HG02642 (cell line): ENCODE results near the gene ARMC9.
A peak's percentile ranks its signal among the peaks of the same experiment; 100 is the strongest.
"Not testable (repeated sequence)": the region's sequence is repeated elsewhere in the genome, so short reads cannot be mapped to it uniquely, and the experiment has no call there.

Experiments used
- ATAC-seq: cut with Tn5 transposase; IDR thresholded peaks from one replicate; pipeline ENCODE4 v1.9.1; 2021; ENCODE audit warnings: mild to moderate bottlenecking; ENCODE audit not compliant: unreplicated experiment, poor library complexity

ARMC9 gene

DNA sequence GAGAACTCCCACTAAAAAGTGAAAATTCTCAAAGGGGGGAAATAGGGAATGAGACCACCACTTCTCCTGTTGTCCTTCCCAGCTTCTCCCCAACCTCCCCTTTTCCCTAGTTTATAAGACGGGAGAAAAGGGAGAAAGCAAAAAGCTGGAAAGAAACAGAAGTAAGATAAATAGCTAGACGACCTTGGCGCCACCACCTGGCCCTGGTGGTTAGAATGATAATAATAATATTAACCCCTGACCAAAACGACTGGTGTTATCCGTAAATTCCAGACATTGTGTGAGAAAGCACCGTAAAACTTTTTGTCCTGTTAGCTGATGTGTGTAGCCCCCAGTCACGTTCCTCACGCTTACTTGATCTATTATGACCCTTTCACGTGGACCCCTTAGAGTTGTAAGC is 209.9 kb downstream of the ARMC9 start:
- not testable (repeated sequence) for ATAC-seq

DNA sequence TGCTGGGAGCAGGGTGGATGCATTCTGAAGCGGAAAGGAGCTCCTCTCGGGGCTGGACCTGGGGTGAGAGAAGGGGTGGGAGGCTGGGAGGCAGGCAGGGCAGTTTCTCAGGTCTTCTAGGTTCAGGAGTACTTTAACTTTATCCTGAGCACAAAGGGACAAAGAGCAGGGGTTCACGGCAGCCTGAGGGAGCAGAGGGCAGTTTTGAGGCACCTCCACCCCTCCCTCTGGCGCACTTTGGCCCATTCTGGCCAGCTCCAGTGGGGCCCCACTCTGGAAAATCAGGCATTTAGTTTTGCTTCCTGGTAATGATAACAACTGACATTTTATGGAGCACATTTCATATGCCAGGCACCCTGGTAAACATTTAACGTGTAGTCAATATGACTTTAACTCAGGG is 211.3 kb downstream of the ARMC9 start:
- no peak for ATAC-seq

DNA sequence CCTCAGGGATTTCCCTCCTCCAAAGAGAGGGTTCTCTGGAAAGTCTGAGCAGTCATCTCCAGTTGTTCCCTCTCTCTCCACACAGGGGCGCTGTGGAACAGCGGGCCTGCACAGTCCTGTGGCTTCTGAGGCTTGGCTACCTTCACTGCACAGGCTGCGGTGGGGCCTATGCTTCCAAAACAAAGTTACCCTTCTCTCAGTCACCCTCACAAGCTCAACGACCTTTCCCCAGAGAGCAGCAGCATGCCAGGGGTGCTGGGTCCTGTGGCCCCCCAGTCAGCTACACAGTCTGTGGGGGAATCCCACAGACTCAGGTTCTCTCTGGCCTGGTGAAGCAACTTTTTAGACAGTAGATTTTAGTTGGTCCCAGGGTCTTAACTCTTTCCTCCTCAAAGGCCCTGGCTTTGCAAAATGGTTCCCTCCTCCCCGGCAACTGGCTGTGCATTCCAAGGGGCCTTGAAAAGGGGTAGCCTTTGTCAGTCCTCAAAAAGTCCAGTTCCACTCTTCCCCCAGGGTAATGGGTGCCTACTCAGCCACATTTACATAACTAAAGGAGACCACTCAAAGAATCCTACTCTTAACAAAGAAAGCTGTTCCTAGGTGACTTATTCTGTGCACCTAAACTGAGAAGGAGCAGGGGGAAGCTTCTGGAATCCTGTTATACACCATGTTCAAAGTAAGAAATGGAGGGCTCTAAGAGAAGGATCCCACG is 212.0 kb downstream of the ARMC9 start:
- no peak for ATAC-seq

DNA sequence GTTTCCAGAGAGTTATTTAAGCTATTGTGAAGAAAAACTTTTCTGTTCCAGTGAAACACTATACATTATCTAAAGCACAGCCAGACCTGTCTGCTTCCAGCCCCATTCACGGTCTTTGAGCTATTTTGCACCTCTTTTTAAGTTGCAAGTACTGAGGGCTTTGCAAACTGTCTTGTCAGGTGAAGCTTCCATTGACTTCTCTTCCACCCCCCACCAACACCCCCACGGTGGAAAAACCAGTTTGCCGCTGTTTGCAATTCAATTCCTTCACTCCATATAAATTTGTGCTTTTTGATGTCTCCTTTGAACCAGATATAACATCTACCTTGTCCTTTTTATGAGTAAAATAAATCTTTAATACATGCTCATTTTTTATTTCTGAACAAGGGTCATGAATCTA is 212.8 kb downstream of the ARMC9 start:
- no peak for ATAC-seq

DNA sequence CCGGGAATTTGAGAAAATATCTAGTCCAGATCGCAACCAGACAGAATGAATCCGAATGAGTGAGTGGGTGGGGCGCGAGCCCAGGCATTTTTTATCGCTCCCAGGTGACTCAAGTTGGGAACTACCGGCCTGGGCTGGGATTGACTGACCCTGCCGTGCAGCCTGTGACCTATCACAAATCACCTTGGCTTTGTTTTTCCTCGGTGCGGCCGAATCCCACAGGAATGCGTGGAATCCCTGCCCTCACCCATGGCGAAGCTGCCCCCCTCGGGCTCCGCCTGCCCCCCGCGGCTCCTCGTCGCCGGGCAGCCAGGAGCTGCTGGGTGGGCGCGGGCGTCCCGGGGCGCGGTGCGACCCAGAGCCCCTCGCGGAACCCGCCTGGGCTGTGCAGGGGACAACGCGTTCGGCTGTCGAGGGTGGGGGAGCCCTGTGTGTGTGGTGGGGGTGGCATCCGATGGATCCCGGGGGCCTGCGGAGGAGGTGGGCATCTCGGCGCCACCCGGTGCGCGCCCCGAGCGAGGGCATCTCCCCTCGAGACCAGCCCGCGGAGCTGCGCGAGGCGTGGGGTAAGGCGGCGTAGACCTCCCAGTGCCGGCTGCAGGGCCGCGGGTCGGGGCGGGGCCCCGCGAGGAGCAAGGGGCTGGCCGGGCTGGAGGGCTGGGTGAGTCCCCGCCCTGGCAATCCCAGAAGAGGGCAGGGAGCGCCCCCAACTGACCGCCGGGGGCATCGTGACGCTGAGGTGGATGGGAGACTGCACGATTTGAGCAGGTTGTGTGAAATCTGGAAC is 213.6 kb downstream of the ARMC9 start:
- peak; percentile 98 for ATAC-seq

DNA sequence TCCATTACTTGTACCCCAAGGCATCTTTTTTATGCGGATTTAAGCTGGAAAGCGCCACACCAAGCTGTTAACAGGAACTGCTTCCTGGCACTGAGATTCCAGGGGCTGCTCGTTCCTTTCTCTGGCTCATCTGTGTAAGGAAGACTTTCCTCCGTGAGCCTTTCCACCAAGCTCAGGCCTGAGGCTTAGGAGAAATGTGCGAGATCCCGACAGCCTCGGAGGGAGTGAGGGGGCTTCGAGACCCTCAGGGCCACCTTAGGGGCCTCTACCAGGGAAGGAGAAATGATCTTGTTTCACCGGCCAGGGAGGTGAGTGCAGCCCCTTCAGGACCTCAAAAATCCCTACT is 214.2 kb downstream of the ARMC9 start:
- ATAC-seq = peak; percentile 2

DNA sequence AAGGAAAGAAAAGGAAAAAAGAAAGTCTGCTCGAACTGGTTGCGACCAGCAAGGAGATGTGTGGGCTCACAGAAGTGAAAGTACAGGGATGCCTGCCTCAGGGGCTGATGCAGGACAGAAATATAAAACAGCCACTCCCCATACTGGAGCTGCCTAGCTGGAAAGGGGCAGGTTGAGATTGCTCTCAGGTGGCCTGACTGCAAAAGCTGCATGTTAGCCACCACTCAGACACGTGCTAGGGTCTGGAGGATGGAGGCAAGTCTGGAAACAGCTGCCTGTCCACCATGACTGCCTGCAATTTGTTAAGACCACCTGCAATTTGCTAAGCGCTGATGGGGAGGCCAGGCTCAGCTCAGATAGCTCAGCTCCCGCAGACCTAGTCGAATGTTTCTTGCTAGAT is 215.0 kb downstream of the ARMC9 start:
- ATAC-seq = no peak

DNA sequence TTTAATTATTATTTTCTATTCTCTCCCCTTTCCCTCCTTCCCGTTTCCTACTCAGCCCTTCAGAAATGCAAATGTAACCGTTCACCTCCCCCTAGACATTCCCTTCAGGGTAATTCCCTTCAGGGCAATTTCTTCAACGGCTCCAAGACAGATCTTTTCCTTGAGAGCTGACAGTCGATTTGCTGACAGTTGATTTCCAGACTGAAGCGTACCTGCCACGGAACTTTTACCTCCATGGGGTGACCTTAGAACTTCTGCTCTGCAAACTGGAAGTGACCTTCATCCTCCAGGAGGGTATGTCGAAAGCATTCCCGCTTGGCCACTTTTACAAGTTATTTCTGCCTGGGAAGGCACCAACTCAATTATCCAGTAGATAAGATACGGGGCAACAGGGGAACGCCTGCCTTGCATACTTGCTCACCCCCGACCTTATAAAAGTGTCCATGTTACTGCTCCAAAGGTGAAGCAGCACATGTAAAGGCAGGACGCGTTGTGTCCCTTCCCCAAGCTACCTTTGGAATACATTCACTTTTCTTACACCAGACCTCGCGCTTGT is 215.6 kb downstream of the ARMC9 start:
- no peak for ATAC-seq

DNA sequence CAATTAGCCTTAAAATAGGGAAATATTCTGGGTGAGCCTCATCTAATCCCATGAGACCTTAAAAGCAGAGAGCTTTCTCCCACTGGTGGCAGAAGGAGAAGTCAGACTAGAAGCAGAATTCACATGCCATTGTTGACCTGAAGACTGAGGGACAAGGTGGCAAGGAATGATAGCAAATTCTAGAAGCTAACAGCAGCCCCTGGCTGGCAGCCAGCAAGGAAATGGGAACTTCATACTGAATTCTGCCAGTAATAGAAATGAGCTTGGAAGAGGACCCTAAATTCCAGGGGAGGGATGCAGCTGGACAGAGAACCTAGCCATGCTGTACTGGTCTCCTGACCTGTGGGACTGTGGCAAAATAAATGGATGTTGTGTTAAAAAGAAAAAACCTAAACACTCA is 216.6 kb downstream of the ARMC9 start:
- ATAC-seq = no peak

DNA sequence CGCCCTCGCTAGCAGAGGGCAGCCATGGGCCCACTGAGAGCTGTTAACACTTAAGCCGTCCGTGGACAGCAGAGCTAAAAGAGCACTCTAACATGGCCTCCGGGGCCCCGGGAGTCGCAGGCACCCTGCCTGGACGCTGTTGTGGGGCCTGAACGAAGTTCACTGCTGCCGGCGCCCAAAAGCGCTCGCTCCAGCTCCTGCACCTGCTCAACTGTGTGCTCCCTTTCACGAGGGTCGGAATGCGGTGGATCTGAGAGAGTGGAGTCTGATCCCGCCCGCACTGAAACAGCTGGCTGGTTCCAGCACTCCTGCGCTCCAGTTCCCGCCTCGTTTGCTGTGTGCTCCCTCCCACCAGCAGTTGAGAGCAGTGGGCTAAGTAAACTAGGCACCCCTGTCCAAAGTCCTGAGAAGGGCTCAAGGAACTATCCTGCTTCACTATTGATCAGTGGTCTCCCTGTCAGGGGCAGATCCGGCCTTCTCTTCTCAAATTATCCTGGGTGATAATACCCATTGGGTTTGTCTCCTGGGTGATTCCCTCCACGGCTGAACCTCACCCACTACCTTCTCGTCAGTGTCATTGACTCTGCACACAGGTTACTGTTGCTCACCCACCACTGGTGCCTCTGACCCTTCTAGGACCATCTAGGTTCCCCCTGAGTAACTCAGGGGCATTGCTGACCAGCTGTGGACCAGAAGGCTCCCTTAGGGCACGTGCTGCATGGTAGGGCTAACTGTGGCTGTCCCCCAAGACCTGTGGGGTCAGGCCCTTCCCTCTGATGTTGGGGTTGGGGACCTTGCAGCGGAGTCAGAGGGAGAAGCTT is 220.6 kb downstream of the ARMC9 start:
- no peak for ATAC-seq

DNA sequence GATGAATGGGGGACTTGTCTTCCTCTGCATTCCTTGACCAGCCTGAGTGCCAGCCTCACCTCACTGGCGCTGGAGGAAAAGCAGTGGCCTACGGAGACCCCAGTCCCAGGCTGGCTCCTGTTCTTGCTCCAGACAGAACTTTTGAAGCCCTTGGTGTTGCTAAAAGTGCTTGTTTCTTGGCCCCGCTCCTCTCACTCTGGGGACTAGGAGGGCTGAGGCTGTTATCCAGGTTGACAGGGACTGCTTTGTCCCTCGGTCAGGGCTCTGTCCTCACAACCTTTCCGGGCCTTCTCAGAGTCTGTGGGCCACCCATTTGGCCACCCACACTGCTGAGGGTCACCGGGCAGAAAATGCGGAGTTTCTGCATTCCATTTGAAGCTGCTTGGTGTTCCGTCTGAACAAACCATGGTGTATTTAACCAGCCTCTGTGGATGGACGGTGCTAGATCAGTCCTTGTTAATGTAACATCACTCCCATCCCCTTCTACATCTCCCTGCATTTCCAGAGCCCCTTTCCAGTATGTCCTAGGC is 222.7 kb downstream of the ARMC9 start:
- ATAC-seq = no peak

DNA sequence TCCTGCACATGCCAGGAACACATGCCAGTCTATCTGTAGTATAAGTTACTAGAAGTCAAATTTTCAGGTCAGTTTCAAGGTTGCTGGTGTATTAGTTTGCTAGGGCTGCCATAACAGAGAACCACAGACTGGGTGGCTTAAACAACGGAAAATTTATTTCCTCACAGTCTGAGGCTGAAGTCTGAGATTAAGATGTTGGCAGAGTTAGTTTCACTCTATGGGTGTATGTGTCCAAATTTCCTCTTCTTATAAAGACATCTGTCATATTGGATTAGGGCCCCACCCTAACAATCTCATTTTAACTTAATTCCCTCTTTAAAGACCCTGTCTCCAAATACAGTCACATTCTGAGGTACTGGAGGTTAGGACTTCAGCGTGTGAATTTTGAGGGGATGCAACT is 223.6 kb downstream of the ARMC9 start:
- no peak for ATAC-seq

DNA sequence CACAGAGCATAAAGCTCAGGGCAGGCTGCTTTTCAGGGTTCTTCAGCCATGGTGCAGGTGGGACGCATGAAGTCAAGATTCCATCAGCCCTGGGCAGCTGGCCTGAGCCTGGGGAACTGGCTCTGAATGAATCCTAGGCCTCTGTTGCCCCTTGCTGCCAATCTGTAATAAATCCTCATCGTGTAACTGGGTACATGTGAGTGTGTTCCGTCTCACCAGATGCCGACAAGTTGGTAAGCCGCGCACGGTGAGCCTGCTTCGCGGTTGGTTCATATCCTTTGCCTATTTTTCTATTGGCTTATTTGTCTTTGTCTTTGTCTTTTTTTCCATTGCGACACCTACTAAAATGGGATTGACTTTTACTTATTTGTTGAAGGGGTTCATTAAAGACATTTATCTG is 224.7 kb downstream of the ARMC9 start:
- ATAC-seq = no peak
